Epidermal melanocyte (primary cell): ENCODE results near the gene POLR3B.
"Not testable (repeated sequence)": the region's sequence is repeated elsewhere in the genome, so short reads cannot be mapped to it uniquely, and the experiment has no call there.

ENCODE experiments used
- DNase-seq: peaks from one replicate; pipeline ENCODE4 v3.0.0; 2011; ENCODE audit warnings: low spot score; ENCODE audit not compliant: insufficient read length

POLR3B gene

GRCh38 chr12:106459534-106459933 lies 102.0 kb downstream of the POLR3B start:
- no peak for DNase-seq

- no peak for DNase-seq
Observed at GRCh38 chr12:106461730-106462129, 104.2 kb downstream of the POLR3B start.

GRCh38 chr12:106465605-106466004 lies 108.1 kb downstream of the POLR3B start:
- not testable (repeated sequence) for DNase-seq

GRCh38 chr12:106475662-106476061 lies 118.1 kb downstream of the POLR3B start:
- DNase-seq = not testable (repeated sequence)

GRCh38 chr12:106477627-106478026 lies 120.1 kb downstream of the POLR3B start:
- not testable (repeated sequence) for DNase-seq

GRCh38 chr12:106480251-106480650 lies 122.7 kb downstream of the POLR3B start:
- DNase-seq = no peak

- no peak for DNase-seq
Observed at GRCh38 chr12:106481246-106481645, 123.7 kb downstream of the POLR3B start.

GRCh38 chr12:106487664-106488063 lies 130.1 kb downstream of the POLR3B start:
- DNase-seq = no peak

GRCh38 chr12:106488884-106489283 lies 131.3 kb downstream of the POLR3B start:
- DNase-seq = no peak

- DNase-seq = no peak
Observed at GRCh38 chr12:106490264-106490663, 132.7 kb downstream of the POLR3B start.

GRCh38 chr12:106492857-106493256 lies 135.3 kb downstream of the POLR3B start:
- DNase-seq = no peak

GRCh38 chr12:106493531-106493930 lies 136.0 kb downstream of the POLR3B start:
- no peak for DNase-seq

GRCh38 chr12:106495354-106495965 lies 137.9 kb downstream of the POLR3B start:
- no peak for DNase-seq

- no peak for DNase-seq
Observed at GRCh38 chr12:106498056-106498455, 140.5 kb downstream of the POLR3B start.

GRCh38 chr12:106499628-106500027 lies 142.1 kb downstream of the POLR3B start:
- no peak for DNase-seq

- no peak for DNase-seq
Observed at GRCh38 chr12:106506691-106507090, 149.1 kb downstream of the POLR3B start.

- DNase-seq = no peak
Observed at GRCh38 chr12:106508966-106509365, 151.4 kb downstream of the POLR3B start.

- no peak for DNase-seq
Observed at GRCh38 chr12:106511365-106511764, 153.8 kb downstream of the POLR3B start.

GRCh38 chr12:106517314-106517713 lies 159.8 kb downstream of the POLR3B start:
- DNase-seq = no peak

GRCh38 chr12:106519607-106520021 lies 162.1 kb downstream of the POLR3B start:
- DNase-seq = no peak

GRCh38 chr12:106521901-106522300 lies 164.4 kb downstream of the POLR3B start:
- no peak for DNase-seq

GRCh38 chr12:106522708-106523107 lies 165.2 kb downstream of the POLR3B start:
- no peak for DNase-seq

GRCh38 chr12:106527356-106527755 lies 169.8 kb downstream of the POLR3B start:
- DNase-seq = no peak

- no peak for DNase-seq
Observed at GRCh38 chr12:106541201-106541600, 183.7 kb downstream of the POLR3B start.
